ENCODE measurements around the gene UVRAG.

DNA sequence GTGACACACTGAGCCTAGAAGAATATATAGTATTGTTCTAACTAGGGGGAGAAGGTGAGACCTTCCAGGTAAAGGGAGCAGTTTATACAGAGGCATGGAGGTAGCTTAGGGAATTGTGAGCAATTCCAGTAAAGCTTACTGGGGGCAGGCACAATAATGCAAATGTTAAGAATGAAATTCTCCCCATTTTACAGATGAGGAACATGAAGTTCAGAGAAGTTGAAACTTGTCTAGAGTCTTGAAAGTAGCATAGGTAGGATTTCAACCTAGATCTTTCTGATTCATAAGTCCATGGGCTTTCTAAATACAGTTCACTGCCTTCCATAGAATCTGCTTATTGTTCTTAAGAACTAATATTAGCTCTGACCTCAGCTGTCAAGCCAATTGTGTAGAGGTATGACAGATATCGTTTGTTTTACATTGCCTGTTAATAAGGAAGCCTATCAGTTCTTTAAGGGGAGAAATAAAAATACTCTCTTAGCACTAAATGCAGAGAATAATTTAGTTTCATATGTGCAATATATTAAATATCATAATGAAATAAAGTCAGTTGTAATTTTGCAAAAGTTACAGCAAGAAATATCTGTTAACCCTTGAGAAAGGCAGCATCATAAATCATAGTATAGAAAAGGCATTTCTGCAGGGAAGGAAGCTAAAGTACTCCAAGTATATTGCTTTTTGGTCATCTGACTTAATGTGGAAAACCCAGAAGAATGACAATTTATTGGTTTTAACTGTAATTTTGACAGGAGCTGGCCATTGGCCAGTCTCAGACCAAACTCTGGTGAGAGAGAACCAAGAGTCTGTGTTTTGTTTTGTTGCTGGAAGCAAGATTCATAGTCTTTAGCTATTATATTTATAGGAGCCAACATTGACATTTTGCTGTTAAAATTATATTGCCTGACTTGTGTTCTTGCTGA is 181.8 kb downstream of the UVRAG start:
- no peak for TF ChIP-seq TEAD4 (IDR thresholded peaks at IDR 0.05)
- TF ChIP-seq CEBPB (IDR thresholded peaks at IDR 0.05): no peak
- TF ChIP-seq TCF12 (IDR thresholded peaks at IDR 0.05; ENCODE audit: low read depth): no peak
- TF ChIP-seq, protein P1, sequence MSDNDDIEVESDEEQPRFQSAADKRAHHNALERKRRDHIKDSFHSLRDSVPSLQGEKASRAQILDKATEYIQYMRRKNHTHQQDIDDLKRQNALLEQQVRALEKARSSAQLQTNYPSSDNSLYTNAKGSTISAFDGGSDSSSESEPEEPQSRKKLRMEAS (IDR thresholded peaks at IDR 0.05): no peak
- TF ChIP-seq TAF1 (IDR thresholded peaks at IDR 0.05; ENCODE audit: low read depth): no peak
- TF ChIP-seq, protein P2, sequence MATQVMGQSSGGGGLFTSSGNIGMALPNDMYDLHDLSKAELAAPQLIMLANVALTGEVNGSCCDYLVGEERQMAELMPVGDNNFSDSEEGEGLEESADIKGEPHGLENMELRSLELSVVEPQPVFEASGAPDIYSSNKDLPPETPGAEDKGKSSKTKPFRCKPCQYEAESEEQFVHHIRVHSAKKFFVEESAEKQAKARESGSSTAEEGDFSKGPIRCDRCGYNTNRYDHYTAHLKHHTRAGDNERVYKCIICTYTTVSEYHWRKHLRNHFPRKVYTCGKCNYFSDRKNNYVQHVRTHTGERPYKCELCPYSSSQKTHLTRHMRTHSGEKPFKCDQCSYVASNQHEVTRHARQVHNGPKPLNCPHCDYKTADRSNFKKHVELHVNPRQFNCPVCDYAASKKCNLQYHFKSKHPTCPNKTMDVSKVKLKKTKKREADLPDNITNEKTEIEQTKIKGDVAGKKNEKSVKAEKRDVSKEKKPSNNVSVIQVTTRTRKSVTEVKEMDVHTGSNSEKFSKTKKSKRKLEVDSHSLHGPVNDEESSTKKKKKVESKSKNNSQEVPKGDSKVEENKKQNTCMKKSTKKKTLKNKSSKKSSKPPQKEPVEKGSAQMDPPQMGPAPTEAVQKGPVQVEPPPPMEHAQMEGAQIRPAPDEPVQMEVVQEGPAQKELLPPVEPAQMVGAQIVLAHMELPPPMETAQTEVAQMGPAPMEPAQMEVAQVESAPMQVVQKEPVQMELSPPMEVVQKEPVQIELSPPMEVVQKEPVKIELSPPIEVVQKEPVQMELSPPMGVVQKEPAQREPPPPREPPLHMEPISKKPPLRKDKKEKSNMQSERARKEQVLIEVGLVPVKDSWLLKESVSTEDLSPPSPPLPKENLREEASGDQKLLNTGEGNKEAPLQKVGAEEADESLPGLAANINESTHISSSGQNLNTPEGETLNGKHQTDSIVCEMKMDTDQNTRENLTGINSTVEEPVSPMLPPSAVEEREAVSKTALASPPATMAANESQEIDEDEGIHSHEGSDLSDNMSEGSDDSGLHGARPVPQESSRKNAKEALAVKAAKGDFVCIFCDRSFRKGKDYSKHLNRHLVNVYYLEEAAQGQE (IDR thresholded peaks at IDR 0.05; ENCODE audit: low read depth): no peak
- TF ChIP-seq RAD21 (IDR thresholded peaks at IDR 0.05; ENCODE audit: low read depth): no peak
- no peak for TF ChIP-seq EP300 (IDR thresholded peaks at IDR 0.05; ENCODE audit: borderline replicate concordance)
- TF ChIP-seq CREB1 (IDR thresholded peaks at IDR 0.05; ENCODE audit: low read depth): no peak
- TF ChIP-seq ZBTB7A (IDR thresholded peaks at IDR 0.05; ENCODE audit: low read depth): no peak

Data from Ishikawa (cell line).